Caco-2 (cell line): ENCODE data around the gene IER5L. TPM values are rescaled to one million over a fixed set of nuclear protein-coding genes. Genes with fewer than 3 reads are reported as not detected.

ENCODE experiments used
- BruUV-seq: library from RNA; stranded (reverse); fragments of 400-500 nt; replicated peaks from 2 replicates; lab custom pipeline; 2021; lab: Mats Ljungman, UMichigan
- CTCF ChIA-PET: fragments of 300-600 bp; sonication (Branson Sonifier 250); formaldehyde crosslinking; loops from one replicate; lab custom pipeline; 2022; ENCODE audit warnings: antibody characterized with exemption; lab: Charles Lee
- POLR2A ChIA-PET: fragments of 300-600 bp; sonication (Branson Sonifier 250); formaldehyde crosslinking; loops from one replicate; lab custom pipeline; 2022; ENCODE audit warnings: antibody characterized with exemption; lab: Charles Lee
- DNase-seq, 2 experiments: peaks; one replicate each; pipeline versions ENCODE4 v3.0.0 to v3.0.0-alpha.2; 2020 to 2022
- H3K27me3 ChIP-seq: replicated peaks from 2 replicates; pipeline ENCODE4 v1.6.0; 2011; ENCODE audit warnings: low read length; ENCODE audit not compliant: control insufficient read depth, insufficient read depth
- H3K36me3 ChIP-seq: 2 replicates; pipeline ENCODE4 v1.5.1; 2011; ENCODE audit warnings: low read length; ENCODE audit not compliant: control insufficient read depth, insufficient read depth
- H3K4me1 ChIP-seq: fragments of 250-450 bp; sonication (Bioruptor Pico); 2 replicates; pipeline ENCODE4 v1.5.1; 2020; ENCODE audit warnings: mild to moderate bottlenecking
- H3K4me3 ChIP-seq: 2 replicates; pipeline ENCODE4 v1.5.1; 2011; ENCODE audit warnings: low read depth, mild to moderate bottlenecking, control low read depth, low read length
- H3K9me3 ChIP-seq: fragments of 250-450 bp; sonication (Bioruptor Pico); 2 replicates; pipeline ENCODE4 v1.5.1; 2020; ENCODE audit warnings: mild to moderate bottlenecking, moderate library complexity
- H3K27ac Mint-ChIP-seq: one replicate; pipeline ENCODE4 v1.8.0; 2022; ENCODE audit warnings: mixed read lengths; ENCODE audit not compliant: unreplicated experiment
- H3K27me3 Mint-ChIP-seq: one replicate; pipeline ENCODE4 v1.8.0; 2022; ENCODE audit warnings: mixed read lengths; ENCODE audit not compliant: insufficient read depth, unreplicated experiment
- H3K36me3 Mint-ChIP-seq: one replicate; pipeline ENCODE4 v1.8.0; 2022; ENCODE audit warnings: mild to moderate bottlenecking, mixed read lengths; ENCODE audit not compliant: insufficient read depth, unreplicated experiment
- H3K4me1 Mint-ChIP-seq: one replicate; pipeline ENCODE4 v1.8.0; 2022; ENCODE audit warnings: low read depth, mixed read lengths; ENCODE audit not compliant: unreplicated experiment
- H3K4me3 Mint-ChIP-seq: one replicate; pipeline ENCODE4 v1.8.0; 2022; ENCODE audit warnings: mild to moderate bottlenecking, moderate library complexity, mixed read lengths; ENCODE audit not compliant: unreplicated experiment
- H3K9me3 Mint-ChIP-seq: one replicate; pipeline ENCODE4 v1.8.0; 2022; ENCODE audit warnings: mixed read lengths; ENCODE audit not compliant: unreplicated experiment
- intact Hi-C: fragments of 100-400 bp; cut with micrococcal nuclease; formaldehyde crosslinking; loops from one replicate; pipeline ENCODE4 v1.10.0; 2022; ENCODE audit not compliant: unreplicated experiment
- total RNA-seq: library from RNA; stranded (reverse); gene quantifications from 2 replicates; pipeline ENCODE4 v1.2.3, GENCODE V29; 2022
- TF ChIP-seq, protein P1 (sequence below), 2 experiments: fragments of 200-600 bp in 1 of 2; IDR thresholded peaks; 1 replicate in 1 of 2; 2 replicates in 1 of 2; pipeline versions ENCODE4 v1.5.1 to v1.8.0; 2011 to 2022; ENCODE audit warnings: antibody characterized with exemption in 1 of 2, control low read depth in 1 of 2, inconsistent platforms in 1 of 2, low read depth in 1 of 2, low read length in 1 of 2, mild to moderate bottlenecking in 1 of 2, moderate library complexity in 1 of 2; ENCODE audit not compliant: insufficient read depth in 1 of 2, severe bottlenecking in 1 of 2, unreplicated experiment in 1 of 2

Gene IER5L
- total RNA-seq, 1 experiment from 2014 or later, result 3.9 TPM

DNA sequence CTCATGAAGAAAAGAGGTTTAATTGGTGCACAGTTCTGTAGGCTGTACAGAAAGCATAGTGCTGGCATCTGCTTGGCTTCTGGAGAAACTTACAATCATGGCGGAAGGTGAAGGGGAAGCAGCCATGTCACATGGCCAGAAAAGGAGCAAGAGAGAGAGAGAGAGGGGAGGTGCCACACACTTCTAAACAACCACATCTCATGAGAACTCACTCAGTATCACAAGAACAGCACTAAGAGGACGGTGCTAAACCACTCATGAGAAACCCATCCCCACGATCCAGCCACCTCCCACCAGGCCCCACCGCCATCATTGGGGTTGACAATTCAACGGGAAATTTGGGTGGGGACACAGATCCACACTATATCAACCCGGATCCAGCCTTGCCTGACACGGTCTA is 28.8 kb upstream of the IER5L start:
- Histone ChIP-seq H3K27me3 (no peaks in the 10 kb centered on the region), H3K4me3 (no peak overlapping the region), H3K9me3 (no peaks in the 10 kb centered on the region), H3K4me1 (0 out of 2 replicates have a peak, but pooled peaks cover 3% of the 10 kb centered on the region), H3K36me3 (no peaks in the 10 kb centered on the region)
- POLR2A ChIA-PET, result no interaction called here
- no peaks in the 10 kb centered on the region for H3K9me3 Mint-ChIP-seq
- TF ChIP-seq, protein P1, sequence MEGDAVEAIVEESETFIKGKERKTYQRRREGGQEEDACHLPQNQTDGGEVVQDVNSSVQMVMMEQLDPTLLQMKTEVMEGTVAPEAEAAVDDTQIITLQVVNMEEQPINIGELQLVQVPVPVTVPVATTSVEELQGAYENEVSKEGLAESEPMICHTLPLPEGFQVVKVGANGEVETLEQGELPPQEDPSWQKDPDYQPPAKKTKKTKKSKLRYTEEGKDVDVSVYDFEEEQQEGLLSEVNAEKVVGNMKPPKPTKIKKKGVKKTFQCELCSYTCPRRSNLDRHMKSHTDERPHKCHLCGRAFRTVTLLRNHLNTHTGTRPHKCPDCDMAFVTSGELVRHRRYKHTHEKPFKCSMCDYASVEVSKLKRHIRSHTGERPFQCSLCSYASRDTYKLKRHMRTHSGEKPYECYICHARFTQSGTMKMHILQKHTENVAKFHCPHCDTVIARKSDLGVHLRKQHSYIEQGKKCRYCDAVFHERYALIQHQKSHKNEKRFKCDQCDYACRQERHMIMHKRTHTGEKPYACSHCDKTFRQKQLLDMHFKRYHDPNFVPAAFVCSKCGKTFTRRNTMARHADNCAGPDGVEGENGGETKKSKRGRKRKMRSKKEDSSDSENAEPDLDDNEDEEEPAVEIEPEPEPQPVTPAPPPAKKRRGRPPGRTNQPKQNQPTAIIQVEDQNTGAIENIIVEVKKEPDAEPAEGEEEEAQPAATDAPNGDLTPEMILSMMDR (IDR thresholded peaks at IDR 0.05; ENCODE audit: insufficient read depth in 1 of 2, low read depth in 1 of 2, low read length in 1 of 2, severe bottlenecking in 1 of 2, unreplicated experiment in 1 of 2), result no peak
- H3K4me1 Mint-ChIP-seq, result peaks cover 6% of the 10 kb centered on the region
- H3K4me3 Mint-ChIP-seq, result no peak overlapping the region
- CTCF ChIA-PET, result no interaction called here
- no TSS peak for BruUV-seq
- H3K27me3 Mint-ChIP-seq, result no peaks in the 10 kb centered on the region
- DNase-seq, result no peak
- H3K36me3 Mint-ChIP-seq, result no peaks in the 10 kb centered on the region
- no peak overlapping the region for H3K27ac Mint-ChIP-seq
- intact Hi-C loops, result no loop called here

- CTCF ChIA-PET, result no interaction called here
- no peak overlapping the region for H3K4me3 Mint-ChIP-seq
- TF ChIP-seq, protein P1 (IDR thresholded peaks at IDR 0.05; ENCODE audit: insufficient read depth in 1 of 2, low read depth in 1 of 2, low read length in 1 of 2, severe bottlenecking in 1 of 2, unreplicated experiment in 1 of 2), result no peak
- intact Hi-C loops, result no loop called here
- no peak overlapping the region for H3K27ac Mint-ChIP-seq
- H3K4me1 Mint-ChIP-seq, result peaks cover 6% of the 10 kb centered on the region
- no TSS peak for BruUV-seq
- no peak overlapping the region for H3K4me3 ChIP-seq
- POLR2A ChIA-PET, result no interaction called here
- no peaks in the 10 kb centered on the region for H3K27me3 ChIP-seq
- H3K9me3 Mint-ChIP-seq, result no peaks in the 10 kb centered on the region
- H3K27me3 Mint-ChIP-seq, result no peaks in the 10 kb centered on the region
- DNase-seq, result no peak
- H3K9me3 ChIP-seq, result no peaks in the 10 kb centered on the region
- 0 out of 2 replicates have a peak, but pooled peaks cover 3% of the 10 kb centered on the region for H3K4me1 ChIP-seq
- H3K36me3 ChIP-seq, result no peaks in the 10 kb centered on the region
- H3K36me3 Mint-ChIP-seq, result no peaks in the 10 kb centered on the region
These were observed 28.3 kb upstream of the IER5L start for GRCh38 chr9:129206401-129206800.

- Mint-ChIP-seq H3K36me3 (no peaks in the 10 kb centered on the region), H3K27ac (no peak overlapping the region), H3K4me3 (no peak overlapping the region), H3K27me3 (no peaks in the 10 kb centered on the region), H3K4me1 (peaks cover 6% of the 10 kb centered on the region), H3K9me3 (no peaks in the 10 kb centered on the region)
- DNase-seq, result no peak
- no peaks in the 10 kb centered on the region for H3K27me3 ChIP-seq
- no peak overlapping the region for H3K4me3 ChIP-seq
- BruUV-seq, result no TSS peak
- no peaks in the 10 kb centered on the region for H3K36me3 ChIP-seq
- intact Hi-C loops, result no loop called here
- TF ChIP-seq, protein P1 (IDR thresholded peaks at IDR 0.05; ENCODE audit: insufficient read depth in 1 of 2, low read depth in 1 of 2, low read length in 1 of 2, severe bottlenecking in 1 of 2, unreplicated experiment in 1 of 2), result no peak
- 0 out of 2 replicates have a peak, but pooled peaks cover 3% of the 10 kb centered on the region for H3K4me1 ChIP-seq
- H3K9me3 ChIP-seq, result no peaks in the 10 kb centered on the region
- POLR2A ChIA-PET, result no interaction called here
- CTCF ChIA-PET, result no interaction called here
These were observed 26.8 kb upstream of the IER5L start for GRCh38 chr9:129204840-129205239.
